CD14-positive monocyte (primary cell): Measurements from ENCODE around the gene RNF19B. TPM values are rescaled to one million over a fixed set of nuclear protein-coding genes. Genes with fewer than 3 reads are reported as not detected.

Source experiments
- DNase-seq, 3 donors: peaks; one replicate each; pipeline ENCODE4 v3.0.0-alpha.2; 2011 to 2022
- H2AFZ ChIP-seq: 2 replicates; pipeline ENCODE4 v1.6.0; 2012; ENCODE audit warnings: mild to moderate bottlenecking, low read depth, low read length, inconsistent platforms; ENCODE audit not compliant: insufficient read depth, poor library complexity, severe bottlenecking
- H3K27ac ChIP-seq, 2 donors: 1 replicate in 1 of 2; 2 replicates in 1 of 2; pipeline ENCODE4 v1.5.1; 2012 to 2013; ENCODE audit warnings: low read length in 2 of 2, control low read depth in 1 of 2, inconsistent platforms in 1 of 2, low read depth in 1 of 2, mild to moderate bottlenecking in 1 of 2
- H3K27me3 ChIP-seq, 2 donors: one replicate each; pipeline versions ENCODE4 v1.6.0 to v1.6.1; 2011 to 2013; ENCODE audit warnings: low read length in 2 of 2; ENCODE audit not compliant: control insufficient read depth in 2 of 2, insufficient read depth in 2 of 2
- H3K36me3 ChIP-seq, 2 donors: replicated peaks in 1 of 2; 1 replicate in 1 of 2; 2 replicates in 1 of 2; pipeline versions ENCODE4 v1.5.1 to v1.6.1; 2012 to 2013; ENCODE audit warnings: low read length in 2 of 2, control low read depth in 1 of 2, inconsistent platforms in 1 of 2, mild to moderate bottlenecking in 1 of 2; ENCODE audit not compliant: insufficient read depth in 2 of 2, control insufficient read depth in 1 of 2
- H3K4me1 ChIP-seq, 2 donors: 1 replicate in 1 of 2; 2 replicates in 1 of 2; pipeline versions ENCODE4 v1.5.1 to v1.6.1; 2012 to 2013; ENCODE audit warnings: low read length in 2 of 2, control low read depth in 1 of 2, inconsistent platforms in 1 of 2, mild to moderate bottlenecking in 1 of 2, moderate library complexity in 1 of 2; ENCODE audit not compliant: insufficient read depth in 2 of 2, control insufficient read depth in 1 of 2
- H3K4me2 ChIP-seq: replicated peaks from 2 replicates; pipeline ENCODE3; 2012; ENCODE audit warnings: low read length, moderate library complexity, mild to moderate bottlenecking; ENCODE audit not compliant: poor library complexity, severe bottlenecking; ENCODE audit errors: extremely low read depth
- H3K4me3 ChIP-seq, 3 experiments: fragments of 200-600 bp in 1 of 3; sonication (generic) in 1 of 3; replicated peaks in 1 of 3; 1 replicate in 2 of 3; 2 replicates in 1 of 3; pipeline ENCODE4 v1.5.1; 2011 to 2013; ENCODE audit warnings: low read length in 3 of 3, mild to moderate bottlenecking in 3 of 3, control low read depth in 2 of 3, low read depth in 2 of 3, inconsistent platforms in 1 of 3, moderate library complexity in 1 of 3
- H3K79me2 ChIP-seq: 2 replicates; pipeline ENCODE4 v1.6.0; 2012; ENCODE audit warnings: mild to moderate bottlenecking, control low read depth, inconsistent platforms, low read length, moderate library complexity; ENCODE audit not compliant: insufficient read depth
- H3K9ac ChIP-seq: 2 replicates; pipeline ENCODE4 v1.6.0; 2017; ENCODE audit warnings: low read length, mild to moderate bottlenecking; ENCODE audit not compliant: insufficient read depth, poor library complexity, severe bottlenecking
- H3K9me3 ChIP-seq, 2 donors: replicated peaks in 1 of 2; 1 replicate in 1 of 2; 2 replicates in 1 of 2; pipeline versions ENCODE4 v1.5.1 to v1.6.1; 2012 to 2013; ENCODE audit warnings: low read length in 2 of 2, control low read depth in 1 of 2; ENCODE audit not compliant: control insufficient read depth in 1 of 2, insufficient read depth in 1 of 2
- H4K20me1 ChIP-seq: 2 replicates; pipeline ENCODE4 v1.6.0; 2012; ENCODE audit warnings: mild to moderate bottlenecking, low read length, control low read depth, moderate library complexity; ENCODE audit not compliant: insufficient read depth
- H3K27ac Mint-ChIP-seq, 7 donors: one replicate each; pipeline ENCODE4 v1.8.0; 2020; ENCODE audit warnings: mild to moderate bottlenecking in 7 of 7, mixed read lengths in 7 of 7, moderate library complexity in 6 of 7, inconsistent platforms in 2 of 7
- H3K27me3 Mint-ChIP-seq, 3 donors: one replicate each; pipeline ENCODE4 v1.8.0; 2021 to 2022; ENCODE audit warnings: low read depth in 3 of 3, mild to moderate bottlenecking in 3 of 3, mixed read lengths in 3 of 3, moderate library complexity in 3 of 3, inconsistent platforms in 1 of 3
- H3K36me3 Mint-ChIP-seq, 2 donors: one replicate each; pipeline ENCODE4 v1.8.0; 2020; ENCODE audit warnings: mixed read lengths in 2 of 2, inconsistent platforms in 1 of 2, mild to moderate bottlenecking in 1 of 2
- H3K4me1 Mint-ChIP-seq: one replicate; pipeline ENCODE4 v1.8.0; 2020; ENCODE audit warnings: mild to moderate bottlenecking, mixed read lengths
- H3K4me3 Mint-ChIP-seq, 2 donors: one replicate each; pipeline ENCODE4 v1.8.0; 2020; ENCODE audit warnings: mild to moderate bottlenecking in 2 of 2, mixed read lengths in 2 of 2, moderate library complexity in 1 of 2
- H3K9me3 Mint-ChIP-seq, 7 donors: one replicate each; pipeline ENCODE4 v1.8.0; 2020 to 2022; ENCODE audit warnings: mixed read lengths in 7 of 7, mild to moderate bottlenecking in 6 of 7, moderate library complexity in 6 of 7, inconsistent platforms in 2 of 7
- WGBS: methylation state at CpG from one replicate; pipeline ENCODE4 v1.1.5; 2013; ENCODE audit warnings: missing lambda C conversion rate; ENCODE audit not compliant: insufficient coverage; 5-methylcytosine and 5-hydroxymethylcytosine counted together
- intact Hi-C, 2 donors: fragments of 100-400 bp; cut with micrococcal nuclease; formaldehyde crosslinking; loops; one replicate each; pipeline versions ENCODE4 v1.15.0 to v1.15.1; 2023
- polyA plus RNA-seq, 3 donors: library from polyadenylated mRNA; depleted of rRNA in 1 of 3; unstranded in 2 of 3; stranded (reverse) in 1 of 3; fragments of 300-500 nt in 2 of 3; fragments of >200 nt in 1 of 3; fragmentation: Illumina TruSeq in 2 of 3; gene quantifications; 1 replicate in 2 of 3; 2 replicates in 1 of 3; pipeline ENCODE4 v1.2.3, GENCODE V29; 2012 to 2021
- TF ChIP-seq, protein P1 (sequence below): fragments of 200-600 bp; IDR thresholded peaks from one replicate; pipeline ENCODE4 v1.8.0; 2022; ENCODE audit warnings: antibody characterized with exemption, mild to moderate bottlenecking

Gene RNF19B
- polyA plus RNA-seq, 3 donors = 4.1 to 106 (median 5.8) TPM

DNA sequence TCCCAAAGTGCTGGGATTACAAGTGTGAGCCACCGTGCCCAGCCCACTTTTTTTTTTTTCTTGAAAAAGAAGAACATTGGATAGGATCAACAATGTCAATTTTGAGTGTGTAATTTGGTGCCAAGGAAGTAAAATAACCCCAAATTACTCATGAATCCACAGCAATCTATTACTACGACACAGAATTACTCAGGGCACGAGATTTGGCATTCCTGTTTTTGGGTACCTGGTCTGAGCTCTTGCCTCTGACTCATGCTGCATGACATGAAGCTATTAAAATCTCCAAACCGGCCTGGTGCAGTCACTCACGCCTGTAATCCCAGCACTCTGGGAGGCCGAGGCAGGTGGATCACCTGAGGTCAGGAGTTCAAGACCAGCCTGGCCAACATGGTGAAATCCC, 10.4 kb downstream of the RNF19B start:
- H3K36me3 ChIP-seq = peaks cover 9 to 50% of the 10 kb centered on the region in 2 donors
- H3K79me2 ChIP-seq = peaks cover 99% of the 10 kb centered on the region
- no peak overlapping the region for H3K4me3 ChIP-seq
- H3K9me3 Mint-ChIP-seq = no peaks in the 10 kb centered on the region
- H3K4me1 ChIP-seq = peaks cover 0 to 8% of the 10 kb centered on the region in 2 donors
- H3K9me3 ChIP-seq = no peaks in the 10 kb centered on the region
- peaks cover 100% of the 10 kb centered on the region for H4K20me1 ChIP-seq
- TF ChIP-seq, protein P1, sequence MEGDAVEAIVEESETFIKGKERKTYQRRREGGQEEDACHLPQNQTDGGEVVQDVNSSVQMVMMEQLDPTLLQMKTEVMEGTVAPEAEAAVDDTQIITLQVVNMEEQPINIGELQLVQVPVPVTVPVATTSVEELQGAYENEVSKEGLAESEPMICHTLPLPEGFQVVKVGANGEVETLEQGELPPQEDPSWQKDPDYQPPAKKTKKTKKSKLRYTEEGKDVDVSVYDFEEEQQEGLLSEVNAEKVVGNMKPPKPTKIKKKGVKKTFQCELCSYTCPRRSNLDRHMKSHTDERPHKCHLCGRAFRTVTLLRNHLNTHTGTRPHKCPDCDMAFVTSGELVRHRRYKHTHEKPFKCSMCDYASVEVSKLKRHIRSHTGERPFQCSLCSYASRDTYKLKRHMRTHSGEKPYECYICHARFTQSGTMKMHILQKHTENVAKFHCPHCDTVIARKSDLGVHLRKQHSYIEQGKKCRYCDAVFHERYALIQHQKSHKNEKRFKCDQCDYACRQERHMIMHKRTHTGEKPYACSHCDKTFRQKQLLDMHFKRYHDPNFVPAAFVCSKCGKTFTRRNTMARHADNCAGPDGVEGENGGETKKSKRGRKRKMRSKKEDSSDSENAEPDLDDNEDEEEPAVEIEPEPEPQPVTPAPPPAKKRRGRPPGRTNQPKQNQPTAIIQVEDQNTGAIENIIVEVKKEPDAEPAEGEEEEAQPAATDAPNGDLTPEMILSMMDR = no peak
- intact Hi-C loops = no loop called here
- DNase-seq = peak in 1 of 3 donors; percentile 56
- 93% methylated on average over 5 of the region's 6 CpGs for WGBS
- H3K27me3 ChIP-seq = no peaks in the 10 kb centered on the region
- no peak overlapping the region for H3K9ac ChIP-seq
- no peak overlapping the region for H3K27ac Mint-ChIP-seq
- H3K4me1 Mint-ChIP-seq = peaks cover 20% of the 10 kb centered on the region
- no peak overlapping the region for H2AFZ ChIP-seq
- no peak overlapping the region for H3K27ac ChIP-seq
- H3K4me2 ChIP-seq = no peak overlapping the region
- no peaks in the 10 kb centered on the region for H3K27me3 Mint-ChIP-seq
- H3K36me3 Mint-ChIP-seq = peaks cover 39 to 67% of the 10 kb centered on the region in 2 donors
- no peak overlapping the region for H3K4me3 Mint-ChIP-seq

DNA sequence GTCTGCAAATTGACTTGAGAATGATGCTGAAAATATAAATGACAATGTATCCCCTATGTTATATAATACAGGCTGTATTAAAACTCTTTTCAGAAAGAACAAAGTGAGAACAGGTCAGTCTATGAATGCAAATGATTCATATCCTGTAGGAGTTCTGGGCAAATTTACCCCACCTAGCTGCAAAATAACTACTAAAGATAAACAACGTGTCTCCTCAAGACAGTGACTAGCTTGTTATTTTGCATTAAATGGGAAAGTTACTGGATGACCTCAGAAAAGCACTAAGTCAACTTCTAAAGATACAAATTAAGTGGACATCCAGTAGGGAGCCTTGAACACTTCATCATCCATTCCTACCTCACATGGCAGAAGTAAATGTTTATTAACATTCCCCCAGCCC, 11.1 kb downstream of the RNF19B start:
- Histone ChIP-seq H3K79me2 (peaks cover 97% of the 10 kb centered on the region), H3K4me2 (no peak overlapping the region), H3K36me3 (peaks cover 13 to 50% of the 10 kb centered on the region in 2 donors), H3K4me3 (no peak overlapping the region), H3K9ac (no peak overlapping the region), H2AFZ (no peak overlapping the region), H3K4me1 (peaks cover 0 to 5% of the 10 kb centered on the region in 2 donors), H4K20me1 (peaks cover 100% of the 10 kb centered on the region), H3K9me3 (no peaks in the 10 kb centered on the region), H3K27ac (no peak overlapping the region), H3K27me3 (no peaks in the 10 kb centered on the region)
- peaks cover 39 to 67% of the 10 kb centered on the region in 2 donors for H3K36me3 Mint-ChIP-seq
- peaks cover 14% of the 10 kb centered on the region for H3K4me1 Mint-ChIP-seq
- H3K9me3 Mint-ChIP-seq = no peaks in the 10 kb centered on the region
- no peak overlapping the region for H3K4me3 Mint-ChIP-seq
- TF ChIP-seq, protein P1 = no peak
- no peaks in the 10 kb centered on the region for H3K27me3 Mint-ChIP-seq
- no CpG with 5 or more reads among the region's 1 CpG for WGBS
- peak in 1 of 3 donors; percentile 33 for DNase-seq
- intact Hi-C loops = no loop called here
- H3K27ac Mint-ChIP-seq = no peak overlapping the region
